A673 (cell line): Measurements from ENCODE around the gene RGP1. TPM values are rescaled to one million over a fixed set of nuclear protein-coding genes. Genes with fewer than 3 reads are reported as not detected.

Source experiments
- BruUV-seq: library from RNA; stranded (reverse); fragments of 400-500 nt; replicated peaks from 2 replicates; lab custom pipeline; 2021; lab: Mats Ljungman, UMichigan
- CTCF ChIA-PET: fragments of 300-600 bp; sonication (Branson Sonifier 250); formaldehyde crosslinking; loops from one replicate; lab custom pipeline; 2022; ENCODE audit warnings: antibody characterized with exemption; lab: Charles Lee
- POLR2A ChIA-PET: fragments of 300-600 bp; sonication (Branson Sonifier 250); formaldehyde crosslinking; loops from one replicate; lab custom pipeline; 2022; ENCODE audit warnings: antibody characterized with exemption; ENCODE audit not compliant: low non-redundant PET; lab: Charles Lee
- DNase-seq: peaks from one replicate; pipeline ENCODE4 v3.0.0-alpha.2; 2015; ENCODE audit warnings: low spot score
- H3K27ac ChIP-seq: fragments of 200-600 bp; sonication (generic); 2 replicates; pipeline ENCODE4 v1.5.1; 2016; ENCODE audit warnings: mixed run types, low read depth, mild to moderate bottlenecking, mixed read lengths, antibody characterized with exemption, low read length; ENCODE audit not compliant: poor library complexity, severe bottlenecking
- H3K27me3 ChIP-seq: fragments of 200-600 bp; sonication (generic); replicated peaks from 2 replicates; pipeline ENCODE4 v1.6.1; 2017; ENCODE audit warnings: mixed run types, low read depth, mild to moderate bottlenecking, mixed read lengths, antibody characterized with exemption, low read length; ENCODE audit not compliant: insufficient read depth, poor library complexity
- H3K36me3 ChIP-seq: fragments of 200-600 bp; sonication (generic); 2 replicates; pipeline ENCODE4 v1.6.1; 2016; ENCODE audit warnings: mixed run types, mild to moderate bottlenecking, mixed read lengths, antibody characterized with exemption, low read length; ENCODE audit not compliant: insufficient read depth, poor library complexity, severe bottlenecking
- H3K4me1 ChIP-seq: fragments of 200-600 bp; sonication (generic); 2 replicates; pipeline ENCODE4 v1.6.1; 2017; ENCODE audit warnings: mixed run types, mild to moderate bottlenecking, mixed read lengths, antibody characterized with exemption, low read length; ENCODE audit not compliant: insufficient read depth, poor library complexity, severe bottlenecking
- H3K4me3 ChIP-seq: fragments of 200-600 bp; sonication (generic); 2 replicates; pipeline ENCODE4 v1.5.1; 2016; ENCODE audit warnings: low read depth, mixed run types, mild to moderate bottlenecking, mixed read lengths, low read length; ENCODE audit not compliant: poor library complexity, severe bottlenecking
- H3K9me3 ChIP-seq: fragments of 200-600 bp; sonication (generic); 2 replicates; pipeline ENCODE4 v1.6.1; 2016; ENCODE audit warnings: mixed run types, low read depth, mild to moderate bottlenecking, mixed read lengths, antibody characterized with exemption, low read length; ENCODE audit not compliant: poor library complexity, severe bottlenecking
- CTCF ChIP-seq: fragments of 300-800, 200-600 bp; sonication (generic); conservative IDR thresholded peaks from 2 replicates; pipeline ENCODE4 v1.5.1; 2017; ENCODE audit warnings: low read depth, mild to moderate bottlenecking, antibody characterized with exemption, low read length, moderate library complexity, mixed read lengths
- EZH2 ChIP-seq: fragments of 200-600 bp; sonication (generic); IDR thresholded peaks from 2 replicates; pipeline ENCODE4 v1.6.1; 2017; ENCODE audit warnings: borderline replicate concordance, low read depth, mild to moderate bottlenecking, mixed read lengths, antibody characterized with exemption, low read length; ENCODE audit not compliant: poor library complexity, severe bottlenecking
- intact Hi-C: fragments of 100-400 bp; cut with micrococcal nuclease; formaldehyde crosslinking; loops from one replicate; pipeline ENCODE4 v1.10.0; 2022; ENCODE audit not compliant: unreplicated experiment
- total RNA-seq: library from RNA; stranded (reverse); gene quantifications from 2 replicates; pipeline ENCODE4 v1.2.3, GENCODE V29; 2021

The RGP1 gene
- total RNA-seq, 1 experiment from 2014 or later, result 21.9 TPM

- CTCF ChIA-PET, result interaction anchor here (0.6 kb wide), 1 partner anchor 189 kb away, joined by 3 read pairs; no protein-coding TSS in a partner anchor
- POLR2A ChIA-PET, result no interaction called here
- Histone ChIP-seq H3K36me3 (peaks cover 7% of the 10 kb centered on the region), H3K9me3 (no peaks in the 10 kb centered on the region), H3K27me3 (no peaks in the 10 kb centered on the region), H3K27ac (no peak overlapping the region), H3K4me3 (no peak overlapping the region), H3K4me1 (peaks cover 14% of the 10 kb centered on the region)
- TF ChIP-seq EZH2, result no peak
- TF ChIP-seq CTCF, result no peak
- no TSS peak for BruUV-seq
- DNase-seq, result no peak
- intact Hi-C loops, result loop anchor here (5.0 kb wide), 2 partner anchors 37 to 57 kb away; partner anchors contain the start of genes NPR2 and SPAG8
Observed at GRCh38 chr9:35755071-35755470, 6.0 kb downstream of the RGP1 start.

GRCh38 chr9:35756275-35757225 lies 7.5 kb downstream of the RGP1 start:
- TF ChIP-seq EZH2 (no peak), CTCF (peak; percentile 82)
- Histone ChIP-seq H3K4me1 (peaks cover 13% of the 10 kb centered on the region), H3K4me3 (peak overlapping the region; percentile 87), H3K36me3 (peaks cover 7% of the 10 kb centered on the region), H3K27me3 (no peaks in the 10 kb centered on the region), H3K27ac (peak overlapping the region; percentile 91), H3K9me3 (no peaks in the 10 kb centered on the region)
- intact Hi-C loops, result loop anchor here (5.0 kb wide), 2 partner anchors 36 to 56 kb away; partner anchors contain the start of genes NPR2 and SPAG8
- ChIA-PET POLR2A (interaction anchor here (0.6 kb wide), 3 partner anchors 58 to 82 kb away, joined by 3 to 8 read pairs (median 5); no protein-coding TSS in a partner anchor), CTCF (interaction anchor here (0.6 to 1.0 kb wide), 3 partner anchors 19 to 610 kb away, joined by 3 read pairs; partner anchors contain the start of gene CREB3)
- peak; percentile 80 for DNase-seq
- BruUV-seq, result no TSS peak

- POLR2A ChIA-PET, result interaction anchor here (0.6 kb wide), 2 partner anchors 57 to 83 kb away, joined by 5 to 8 read pairs; no protein-coding TSS in a partner anchor
- peaks cover 13% of the 10 kb centered on the region for H3K4me1 ChIP-seq
- no TSS peak for BruUV-seq
- TF ChIP-seq EZH2 (no peak), CTCF (no peak)
- intact Hi-C loops, result loop anchor here (5.0 kb wide), 2 partner anchors 35 to 55 kb away; partner anchors contain the start of genes NPR2 and SPAG8
- no peaks in the 10 kb centered on the region for H3K9me3 ChIP-seq
- DNase-seq, result peak; percentile 45
- CTCF ChIA-PET, result interaction anchor here (0.9 to 1.0 kb wide), 2 partner anchors 18 to 25 kb away, joined by 3 read pairs; partner anchors contain the start of gene CREB3
- H3K27me3 ChIP-seq, result no peaks in the 10 kb centered on the region
- peak overlapping the region; percentile 91 for H3K27ac ChIP-seq
- H3K4me3 ChIP-seq, result peak overlapping the region; percentile 87
- peaks cover 7% of the 10 kb centered on the region for H3K36me3 ChIP-seq
Observed at GRCh38 chr9:35757226-35757891, 8.3 kb downstream of the RGP1 start.
